Measurements from ENCODE around the gene BCL2. TPM values are rescaled to one million over a fixed set of nuclear protein-coding genes. Genes with fewer than 3 reads are reported as not detected.
A peak's percentile ranks its signal among the peaks of the same experiment; 100 is the strongest.
"Not testable (repeated sequence)": the region's sequence is repeated elsewhere in the genome, so short reads cannot be mapped to it uniquely, and the experiment has no call there.

BCL2 gene
- total RNA-seq, result 2.3 TPM

DNA sequence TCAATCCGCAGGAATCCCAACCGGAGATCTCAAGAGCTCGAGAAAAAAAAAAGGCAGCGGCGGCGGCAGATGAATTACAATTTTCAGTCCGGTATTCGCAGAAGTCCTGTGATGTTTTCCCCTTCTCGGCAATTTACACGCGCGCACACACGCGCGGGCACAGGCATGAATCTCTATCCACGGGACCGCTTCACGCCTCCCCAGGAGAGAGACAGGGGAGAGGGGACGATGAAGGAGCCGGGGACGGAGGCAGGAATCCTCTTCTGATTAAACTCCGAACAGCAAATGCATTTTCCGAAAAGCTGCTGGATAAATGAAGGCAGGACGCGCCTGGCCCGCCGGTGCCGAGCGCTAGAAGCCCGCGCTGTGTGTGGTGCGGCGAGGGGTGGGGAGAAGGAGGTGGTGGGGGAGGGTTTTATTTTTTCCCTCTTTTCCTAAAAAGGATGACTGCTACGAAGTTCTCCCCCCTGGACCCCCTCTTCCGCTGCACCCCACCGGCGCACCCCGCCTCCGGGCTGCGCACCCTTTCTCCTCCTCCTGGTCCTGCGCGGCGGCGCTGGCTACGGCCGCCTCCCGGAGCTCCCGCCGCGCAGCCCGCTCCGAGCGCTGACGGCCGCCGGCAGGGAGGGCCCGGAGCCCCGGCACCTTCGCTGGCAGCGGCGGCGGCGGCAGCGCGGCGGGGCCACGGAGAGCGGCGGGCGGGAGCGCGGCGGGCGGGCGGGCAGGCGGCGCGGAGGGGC lies at the start of gene BCL2:
TSS of gene BCL2 (minus strand) at position 387 of the 740 bp plus-strand sequence.
- peak; percentile 24 for ATAC-seq

DNA sequence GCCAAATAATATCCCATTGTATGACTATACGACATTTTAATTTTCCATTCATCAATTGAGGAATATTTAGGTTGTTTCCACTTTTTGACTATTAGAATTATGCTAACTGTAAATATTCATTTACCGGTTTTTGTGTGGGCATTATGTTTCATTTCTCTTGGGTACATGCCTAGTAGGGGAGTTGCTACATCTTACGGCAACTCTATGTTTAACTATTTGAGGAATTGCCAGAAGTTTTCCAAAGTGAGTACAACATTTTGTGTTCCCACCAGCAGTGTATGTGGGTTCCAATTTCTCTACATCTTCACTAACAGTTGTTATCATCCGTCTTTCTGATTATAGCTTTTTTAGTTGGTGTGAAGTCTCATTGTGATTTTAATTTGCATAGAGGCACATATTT lies 49.0 kb upstream of the BCL2 start:
- no peak for ATAC-seq

- peak; percentile 96 for ATAC-seq
These were observed 47.7 kb upstream of the BCL2 start, which contains the start of gene KDSR for GRCh38 chr18:63367053-63367953. KDSR (minus strand) TSS chr18:63367206; CDS start chr18:63367118, 88 bp downstream.

- peak; percentile 72 for ATAC-seq
These were observed 46.9 kb upstream of the BCL2 start for GRCh38 chr18:63366213-63367052.

DNA sequence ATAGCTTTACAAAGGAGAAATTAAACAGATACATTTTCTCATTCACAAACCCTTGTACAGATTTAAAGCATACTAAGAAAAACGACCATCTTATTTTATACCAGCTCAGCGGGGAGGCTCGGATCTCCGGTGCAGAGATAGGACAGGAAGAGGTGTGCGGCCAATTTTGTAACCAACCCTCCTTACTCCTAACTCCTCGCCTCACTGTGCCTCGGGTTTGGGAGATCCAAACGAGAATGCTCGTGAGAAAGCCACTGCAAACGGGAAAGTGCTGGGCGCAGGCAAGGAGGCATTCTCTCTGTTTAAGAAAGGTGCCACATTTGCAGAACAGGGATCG lies 46.3 kb upstream of the BCL2 start:
- ATAC-seq, result no peak

DNA sequence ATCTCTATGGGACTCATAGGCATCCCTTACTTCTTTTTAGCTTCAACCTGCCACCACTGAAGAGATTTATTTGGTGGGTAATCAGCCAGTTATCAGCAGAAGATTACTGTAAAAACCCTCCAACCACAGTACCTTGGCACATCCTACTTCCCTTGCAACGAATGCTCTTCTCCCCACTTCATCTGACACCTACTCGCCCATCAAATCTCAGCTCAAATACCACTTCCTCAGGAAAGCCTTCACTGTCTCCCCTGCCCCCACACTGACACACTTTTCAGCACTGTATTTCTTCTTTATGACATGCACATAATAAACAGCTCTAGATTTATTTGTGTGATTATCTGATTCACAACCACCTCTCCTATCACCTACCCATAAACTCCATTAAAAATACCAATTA lies 44.4 kb upstream of the BCL2 start:
- ATAC-seq, result no peak

DNA sequence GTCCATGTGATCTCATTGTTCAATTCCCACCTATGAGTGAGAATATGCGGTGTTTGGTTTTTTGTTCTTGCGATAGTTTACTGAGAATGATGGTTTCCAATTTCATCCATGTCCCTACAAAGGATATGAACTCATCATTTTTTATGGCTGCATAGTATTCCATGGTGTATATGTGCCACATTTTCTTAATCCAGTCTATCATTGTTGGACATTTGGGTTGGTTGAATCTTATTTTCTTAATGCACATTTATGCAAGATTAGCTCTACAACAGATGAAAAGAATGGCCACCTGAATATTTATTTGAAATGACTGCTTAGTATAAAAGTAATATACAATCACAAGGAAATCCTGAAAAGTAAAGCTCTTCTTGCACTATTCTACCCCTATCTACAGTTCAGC lies 43.9 kb upstream of the BCL2 start:
- not testable (repeated sequence) for ATAC-seq

DNA sequence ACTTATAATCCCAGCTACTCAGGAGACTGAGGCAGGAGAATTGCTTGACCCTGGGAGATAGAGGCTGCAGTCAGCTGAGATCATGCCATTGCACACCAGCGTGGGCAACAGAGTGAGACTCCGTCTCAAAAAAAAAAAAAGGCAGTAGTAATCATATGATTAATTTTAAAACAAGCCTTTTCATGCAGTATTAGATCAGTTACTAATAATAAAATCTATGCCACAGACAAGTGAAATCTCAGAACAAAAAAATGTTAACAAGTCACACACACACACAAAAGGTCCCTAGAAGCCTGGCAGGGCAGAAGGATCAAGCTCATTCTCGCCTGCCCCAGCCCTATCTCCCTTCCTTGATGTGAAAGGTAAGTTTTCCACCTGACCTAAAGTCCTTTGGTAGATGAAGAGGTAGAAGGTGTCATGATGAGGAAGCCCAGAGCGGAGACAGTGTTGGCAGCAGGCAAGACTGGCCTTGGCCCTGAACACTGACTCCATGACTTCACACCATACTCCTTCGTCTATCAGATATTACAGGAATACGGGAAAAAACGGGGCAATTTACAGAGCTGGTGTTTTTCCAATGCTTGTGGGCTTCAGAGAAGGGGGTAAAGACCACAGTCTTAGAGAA lies 36.8 kb upstream of the BCL2 start:
- no peak for ATAC-seq

- ATAC-seq, result no peak
These were observed 30.7 kb upstream of the BCL2 start for GRCh38 chr18:63350230-63350629.

GRCh38 chr18:63348508-63349136 lies 29.1 kb upstream of the BCL2 start:
- ATAC-seq, result no peak

DNA sequence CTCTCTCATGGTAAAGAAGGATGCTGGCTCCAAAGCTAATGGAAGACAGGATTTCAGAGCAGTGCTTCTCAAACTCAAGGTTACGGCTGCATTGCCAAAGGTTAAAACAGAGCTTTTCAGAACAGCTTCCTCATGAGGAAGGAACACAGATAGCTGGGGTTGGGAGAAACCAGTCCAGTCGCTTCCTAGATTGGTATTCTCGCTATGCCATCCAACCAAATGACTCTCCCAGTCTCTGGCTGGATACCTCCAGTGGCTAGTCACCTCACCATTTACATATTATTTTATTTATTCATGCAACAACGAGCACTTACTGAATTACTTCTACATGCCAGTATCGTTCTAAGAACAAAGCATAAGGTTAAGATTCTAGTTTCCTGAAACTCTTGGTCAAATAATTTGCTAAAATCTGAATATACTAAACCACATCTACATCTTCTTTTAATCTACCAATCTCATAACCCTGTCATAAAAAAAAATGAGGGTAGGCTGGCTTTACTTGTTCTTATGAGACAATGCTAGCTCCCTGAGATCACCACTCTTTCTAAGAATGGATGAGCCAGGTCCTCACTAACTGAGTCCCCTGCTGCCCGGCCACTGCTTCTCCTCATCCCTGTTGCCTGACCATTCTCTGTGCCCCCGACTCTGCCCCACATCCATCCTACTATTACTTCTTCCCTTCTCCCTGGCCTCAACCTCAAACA lies 27.1 kb upstream of the BCL2 start:
- ATAC-seq, result peak; percentile 88

- ATAC-seq, result peak; percentile 78
These were observed 26.5 kb upstream of the BCL2 start for GRCh38 chr18:63346031-63346430.

DNA sequence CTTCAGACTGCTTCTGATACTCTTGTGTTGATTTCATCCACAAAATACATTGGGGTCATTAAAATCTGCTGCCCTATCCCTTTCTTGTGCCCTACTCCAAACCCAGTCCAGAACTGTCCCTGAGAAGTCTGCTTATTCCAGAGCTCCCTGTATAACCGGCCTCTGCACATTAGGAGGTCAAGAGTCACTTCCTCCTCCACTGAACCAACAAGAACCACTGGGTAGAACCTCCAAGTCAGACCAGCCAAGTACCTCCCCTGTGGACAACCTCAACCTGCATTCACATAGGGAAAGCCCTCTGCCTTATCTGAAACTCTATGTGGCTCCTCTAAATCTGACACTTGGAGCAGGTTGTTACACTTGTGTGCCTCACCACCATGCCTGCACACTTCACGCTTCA lies 25.3 kb upstream of the BCL2 start:
- peak; percentile 67 for ATAC-seq

DNA sequence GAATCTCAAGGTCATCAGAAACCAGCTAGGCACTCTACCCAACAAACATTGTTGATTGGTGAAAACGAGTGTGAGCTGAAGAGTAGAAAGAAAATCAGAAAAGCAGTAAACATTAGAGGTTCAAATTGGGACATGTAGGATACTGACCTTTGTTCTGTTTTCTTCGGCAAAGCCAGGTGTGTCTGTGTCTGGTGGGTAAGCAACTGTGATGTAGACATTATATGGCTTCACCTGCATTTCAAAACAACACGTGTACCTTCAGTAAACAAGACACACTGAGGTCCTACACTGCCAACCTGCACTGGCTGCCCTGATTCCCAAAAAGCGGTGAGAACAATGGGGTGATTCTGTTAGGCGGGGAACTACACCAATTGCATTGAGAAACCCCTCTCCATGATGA lies 24.7 kb upstream of the BCL2 start:
- no peak for ATAC-seq

DNA sequence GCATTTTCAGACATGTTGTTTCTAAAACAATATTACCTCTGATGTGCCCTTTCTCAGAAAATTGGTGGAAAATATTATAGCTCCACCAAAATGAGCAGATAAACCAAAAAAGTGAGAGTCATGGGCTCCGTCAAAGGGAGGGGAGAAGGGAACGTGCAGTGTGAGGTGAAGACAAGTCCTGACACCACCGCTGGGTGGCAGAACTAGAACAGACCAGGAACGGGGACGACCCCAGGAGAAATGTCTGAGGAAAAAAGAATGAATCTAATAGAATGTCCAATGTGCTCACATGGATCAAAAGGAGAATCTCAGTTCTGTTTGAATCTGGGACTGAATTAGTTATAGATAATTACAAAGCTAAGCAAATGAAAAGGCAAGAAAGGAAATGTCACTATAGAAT lies 22.6 kb upstream of the BCL2 start:
- no peak for ATAC-seq

- ATAC-seq, result no peak
These were observed 20.4 kb upstream of the BCL2 start for GRCh38 chr18:63339920-63340484.

DNA sequence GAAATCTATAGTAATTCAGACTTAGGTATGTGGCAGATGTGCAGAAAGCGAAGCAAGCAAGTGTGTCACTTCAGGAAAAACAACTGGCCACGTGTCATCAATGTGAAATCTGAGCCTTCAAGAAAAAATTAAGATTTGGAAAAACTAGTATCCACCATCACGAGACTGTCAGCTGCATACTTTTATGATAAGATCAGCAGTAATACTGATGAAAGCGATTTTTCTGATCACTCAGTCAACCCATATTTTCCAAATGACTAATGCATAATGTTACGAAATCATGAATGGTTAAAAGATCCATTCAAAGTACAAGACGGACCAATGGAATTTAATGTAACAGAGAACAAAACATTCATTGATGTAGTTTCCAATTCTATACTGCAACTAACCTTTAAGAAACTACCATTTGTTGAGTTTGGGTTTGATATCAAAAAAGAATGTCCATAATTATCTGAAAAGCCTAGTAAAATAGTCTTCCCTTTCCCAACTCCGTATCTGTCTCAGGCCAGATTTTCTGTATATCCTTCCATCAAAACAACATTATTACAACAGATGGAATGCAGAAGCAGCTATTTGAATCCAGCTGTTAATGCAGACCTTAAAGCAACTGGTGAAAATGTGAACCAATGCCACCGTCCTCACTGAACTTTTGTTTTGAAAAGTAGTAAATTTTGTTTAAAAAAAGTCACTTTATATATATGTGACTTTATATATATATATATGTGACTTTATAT lies 17.0 kb upstream of the BCL2 start:
- ATAC-seq, result peak; percentile 50

DNA sequence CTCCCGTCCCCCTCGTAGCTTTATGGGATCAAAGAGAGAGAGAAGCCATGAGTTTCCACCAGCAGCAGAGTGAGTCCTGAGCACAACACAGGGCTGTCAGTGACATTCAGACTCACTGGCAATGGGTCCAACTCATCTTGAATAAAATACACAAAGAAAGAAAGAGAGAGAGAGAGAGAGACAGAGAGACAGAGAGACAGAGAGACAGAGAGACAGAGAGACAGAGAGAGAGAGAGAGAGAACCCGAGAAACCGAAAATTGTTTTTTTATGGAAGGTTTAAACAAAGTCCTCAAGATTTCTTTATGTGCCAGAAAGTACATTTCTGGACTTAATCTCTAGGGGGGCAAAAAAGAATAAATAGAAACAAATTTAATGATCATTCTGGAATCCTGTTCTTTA lies 11.5 kb upstream of the BCL2 start:
- ATAC-seq, result no peak

DNA sequence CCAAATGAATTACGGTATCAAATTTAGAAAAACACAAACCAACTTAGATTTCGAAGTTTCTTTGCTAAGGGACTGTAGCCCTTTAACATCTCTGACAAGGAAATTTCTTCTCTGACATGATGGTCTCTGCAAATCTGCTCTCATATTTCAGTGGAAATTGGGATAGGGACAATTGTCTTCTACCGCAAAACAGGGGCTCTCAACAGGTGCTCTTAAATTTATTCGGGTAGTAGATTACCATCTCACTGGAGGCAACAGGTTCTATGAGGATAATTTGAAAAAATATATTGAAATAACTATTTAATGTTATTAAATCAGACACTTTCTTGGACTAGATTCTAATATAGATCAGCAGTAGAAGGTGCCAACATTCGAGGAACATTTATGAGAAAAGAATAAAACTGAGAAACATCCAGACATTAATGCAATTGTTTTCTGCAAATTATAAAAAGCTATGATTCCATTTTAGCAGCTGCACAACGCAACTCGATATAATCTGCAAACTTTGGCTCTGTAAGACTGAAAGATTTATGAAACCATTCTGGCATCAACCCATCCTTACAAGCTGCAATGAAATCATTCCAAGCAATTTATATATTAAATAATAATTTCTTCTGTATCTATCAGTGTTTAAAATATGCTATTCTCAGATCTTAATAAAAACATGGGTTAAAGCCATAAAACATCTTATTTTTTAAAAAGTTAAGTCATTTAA lies 10.0 kb upstream of the BCL2 start:
- ATAC-seq, result no peak

- ATAC-seq, result no peak
These were observed 6.4 kb upstream of the BCL2 start for GRCh38 chr18:63326011-63326410.
